ENCODE results near the gene ZC3H7A.
A peak's percentile ranks its signal among the peaks of the same experiment; 100 is the strongest.
"Not testable (repeated sequence)": the region's sequence is repeated elsewhere in the genome, so short reads cannot be mapped to it uniquely, and the experiment has no call there.

ZC3H7A gene

DNA sequence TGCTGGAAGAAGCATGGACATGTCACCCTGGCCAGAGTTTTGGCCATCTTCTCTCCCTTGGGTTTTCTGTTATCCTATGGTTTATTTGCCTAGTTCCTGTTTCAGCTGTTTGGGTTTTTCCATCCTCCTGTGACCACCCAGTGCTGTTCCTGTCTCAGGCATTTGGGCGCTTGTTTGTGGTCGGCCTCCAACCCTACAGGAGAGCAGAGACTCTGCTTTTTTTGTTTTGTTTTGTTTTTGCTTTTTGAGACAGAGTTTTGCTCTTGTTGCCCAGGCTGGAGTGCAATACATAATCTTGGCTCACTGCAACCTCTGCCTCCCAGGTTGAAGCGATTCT, 3.3 kb upstream of the ZC3H7A start:
- DNase-seq: no peak

DNA sequence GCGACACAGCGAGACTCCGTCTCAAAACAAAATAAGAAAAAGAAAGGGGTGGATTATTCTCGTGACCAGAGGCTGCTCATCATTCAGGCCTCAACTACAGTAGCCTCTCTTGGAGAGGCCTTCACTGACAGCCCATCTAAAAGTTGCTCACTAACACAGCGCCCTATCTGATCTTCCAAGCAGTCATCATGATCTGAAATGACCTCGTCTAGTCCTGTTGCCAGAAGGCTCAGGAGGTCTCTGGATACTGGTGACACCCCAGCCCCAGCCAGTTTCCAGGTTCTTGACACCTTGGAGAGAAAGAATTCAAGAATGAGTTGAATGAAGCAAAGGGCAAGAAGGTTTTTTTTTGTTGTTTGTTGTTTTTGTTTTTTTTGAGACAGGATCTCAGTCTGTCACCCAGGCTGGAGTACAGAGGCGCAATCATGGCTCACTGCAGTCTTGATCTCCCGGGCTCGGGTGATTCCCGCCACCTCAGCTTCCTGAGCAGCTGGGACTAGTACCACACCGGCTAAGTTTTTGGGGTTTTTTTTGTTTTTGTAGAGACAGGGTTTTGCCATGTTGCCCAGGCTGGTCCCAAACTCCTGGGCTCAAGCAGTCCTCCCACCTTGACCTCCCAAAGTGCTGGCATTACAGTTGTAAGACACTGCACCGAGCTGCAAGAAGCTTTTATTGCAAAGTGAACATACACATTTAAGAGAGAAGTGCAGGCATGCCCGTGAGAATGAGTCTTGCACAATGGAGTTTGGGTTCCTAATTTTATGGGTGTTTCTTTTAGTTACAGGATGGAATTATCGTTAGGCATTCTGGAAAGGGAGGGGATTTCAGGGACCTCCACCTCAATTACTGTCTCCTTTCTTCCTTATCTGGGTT, 2.7 kb upstream of the ZC3H7A start:
- peak; percentile 58 for DNase-seq

DNA sequence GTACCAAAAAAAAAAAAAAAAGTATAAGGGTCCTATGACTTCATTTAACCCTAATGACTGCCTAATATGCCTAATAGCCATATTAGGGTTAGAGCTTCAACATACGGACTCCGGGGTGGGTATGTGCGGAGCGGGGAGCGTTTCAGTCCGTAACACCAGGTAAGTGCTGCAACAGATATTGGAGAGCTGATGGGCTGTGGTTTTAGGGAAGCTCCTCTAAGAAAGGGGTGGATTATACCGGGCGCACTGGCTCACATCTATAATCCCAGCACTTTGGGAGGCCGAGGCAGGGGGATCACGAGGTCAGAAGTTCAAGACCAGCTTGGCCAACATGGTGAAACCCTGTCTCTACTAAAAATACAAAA, 1.9 kb upstream of the ZC3H7A start:
- no peak for DNase-seq

- DNase-seq: no peak
Observed at GRCh38 chr16:11797957-11798299, 870 bp upstream of the ZC3H7A start.

GRCh38 chr16:11796227-11797165, 562 bp downstream of the ZC3H7A start:
- DNase-seq: peak; percentile 41

DNA sequence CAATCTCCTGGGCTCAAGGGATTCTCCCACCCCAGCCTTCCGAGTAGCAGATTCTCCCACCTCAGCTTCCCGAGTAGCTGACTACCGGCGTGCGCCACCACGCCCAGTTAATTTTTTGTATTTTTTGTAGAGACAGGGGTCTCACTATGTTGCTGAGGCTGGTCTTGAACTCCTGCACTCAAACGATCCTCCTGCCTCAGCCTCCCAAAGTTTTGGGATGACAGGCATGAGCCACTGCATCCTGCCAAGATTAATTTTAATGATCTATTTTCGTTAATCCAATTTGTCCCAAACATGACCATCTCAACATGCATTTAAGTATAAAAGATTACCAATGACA, 1.2 kb downstream of the ZC3H7A start:
- no peak for DNase-seq

DNA sequence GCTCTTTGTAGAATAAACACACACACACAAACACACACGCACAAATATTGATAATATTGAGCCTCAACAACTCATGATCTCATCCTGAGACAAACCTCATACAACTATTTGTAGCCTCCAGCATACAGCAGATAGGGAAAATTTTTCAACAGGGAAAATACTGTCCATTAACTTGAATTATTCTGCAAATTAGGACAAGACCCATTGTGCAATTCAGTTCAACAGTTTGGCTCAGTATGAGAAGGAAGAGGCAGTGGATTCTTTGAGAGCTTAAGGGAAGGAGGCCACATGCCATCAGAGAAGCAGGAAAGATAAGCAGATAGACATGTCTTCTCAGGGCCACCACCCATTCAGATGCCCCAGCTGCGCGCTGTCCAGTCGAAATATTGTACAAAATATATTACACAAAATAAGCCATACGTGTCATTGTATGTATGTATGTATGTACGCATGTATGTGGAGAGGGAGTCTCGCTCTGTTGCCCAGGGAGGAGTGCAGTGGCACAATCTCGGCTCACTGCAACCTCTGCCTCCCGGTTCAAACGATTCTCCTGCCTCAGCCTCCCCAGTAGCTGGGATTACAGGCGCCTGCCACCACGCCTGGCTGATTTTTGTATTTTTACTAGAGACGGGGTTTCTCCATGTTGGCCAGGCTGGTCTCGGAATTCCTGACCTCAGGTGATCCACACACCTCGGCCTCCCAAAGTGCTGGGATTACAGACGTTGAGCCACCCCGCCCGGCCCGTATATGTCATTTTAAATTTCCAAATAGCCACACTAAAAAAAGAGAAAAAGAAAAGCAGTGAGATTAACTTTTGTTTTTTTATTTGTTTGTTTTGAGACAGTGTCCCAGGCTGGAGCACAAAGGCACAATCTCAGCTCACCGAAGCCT, 1.8 kb downstream of the ZC3H7A start:
- DNase-seq: no peak

- no peak for DNase-seq
Observed at GRCh38 chr16:11794447-11794846, 2.6 kb downstream of the ZC3H7A start.

GRCh38 chr16:11793840-11794239, 3.2 kb downstream of the ZC3H7A start:
- no peak for DNase-seq

GRCh38 chr16:11792410-11793241, 4.4 kb downstream of the ZC3H7A start:
- DNase-seq: no peak

DNA sequence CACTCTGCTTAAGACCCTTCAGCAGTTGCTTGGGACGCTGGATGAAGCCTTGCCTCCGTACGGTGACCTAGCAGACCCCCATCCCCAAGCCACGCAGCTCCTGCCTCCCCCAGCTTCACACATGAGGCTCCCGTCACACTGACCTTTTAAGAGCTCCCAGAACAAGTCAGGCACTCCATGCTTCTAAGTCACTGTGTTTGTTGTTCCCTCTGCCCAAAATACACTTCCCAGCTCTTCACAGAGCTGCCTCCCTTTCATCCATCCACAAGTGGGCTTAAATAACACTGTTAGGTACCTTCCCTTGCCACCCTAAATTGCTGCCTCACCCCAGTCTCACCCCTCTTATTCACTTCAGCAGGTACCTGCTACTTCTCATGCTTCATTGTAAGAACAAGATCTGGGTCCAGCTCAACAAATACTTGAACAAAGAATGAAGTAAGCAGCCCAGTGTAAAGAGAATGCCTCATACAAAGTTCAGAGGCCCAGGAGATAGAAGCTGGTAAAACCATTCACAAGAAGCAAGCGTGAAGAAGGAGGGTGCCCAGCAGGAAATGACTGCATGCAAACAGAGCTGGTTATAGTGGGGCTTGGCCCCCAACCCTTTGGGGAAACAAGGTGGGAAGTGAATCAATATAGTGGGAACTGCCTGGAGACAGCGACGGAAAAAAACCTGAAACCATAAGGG, 5.8 kb downstream of the ZC3H7A start:
- no peak for DNase-seq

DNA sequence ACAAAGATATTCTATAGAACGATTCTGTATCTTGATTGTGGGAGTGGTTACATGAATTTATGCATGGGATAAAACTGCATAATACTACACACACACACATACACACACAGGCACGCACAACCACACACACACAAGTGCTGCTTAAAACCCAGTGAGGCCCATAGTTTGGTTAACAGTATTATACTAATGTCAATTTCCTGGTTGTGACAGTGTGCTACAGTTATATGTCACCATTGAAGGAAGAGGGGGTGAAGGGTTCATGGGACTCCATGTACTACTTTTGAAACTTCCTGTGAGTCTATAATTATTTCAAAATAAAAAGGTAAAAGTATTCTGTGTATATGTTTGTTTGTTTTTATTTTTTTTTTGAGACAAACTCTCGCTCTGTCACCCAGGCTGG, 8.1 kb downstream of the ZC3H7A start:
- no peak for DNase-seq

DNA sequence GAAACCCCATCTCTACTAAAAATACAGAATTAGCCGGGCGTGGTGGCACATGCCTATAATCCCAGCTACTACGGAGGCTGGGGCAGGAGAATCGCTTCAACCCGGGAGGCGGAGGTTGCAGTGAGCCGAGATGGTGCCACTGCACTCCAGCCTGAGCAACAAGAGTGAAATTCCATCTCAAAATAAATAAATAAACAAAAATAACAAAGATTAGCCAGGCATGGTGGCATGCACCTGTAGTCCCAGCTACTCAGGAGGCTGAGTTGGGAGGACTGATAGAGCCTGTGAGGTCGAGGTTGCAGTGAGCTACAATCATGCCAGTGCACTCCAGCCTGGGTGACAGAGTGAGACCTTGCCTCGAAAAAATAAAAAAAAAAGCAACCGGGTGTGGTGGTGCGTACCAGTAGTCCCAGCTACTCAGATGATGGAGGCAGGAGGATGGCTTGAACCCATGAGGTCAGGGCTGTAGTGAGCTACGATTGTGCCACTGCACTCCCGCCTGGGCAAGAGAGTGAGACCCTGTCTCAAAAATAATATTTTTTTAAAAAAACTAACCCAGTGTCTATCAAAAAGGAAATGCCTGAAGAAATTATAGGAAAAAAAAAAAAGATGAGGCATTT, 12.0 kb downstream of the ZC3H7A start:
- DNase-seq: not testable (repeated sequence)

DNA sequence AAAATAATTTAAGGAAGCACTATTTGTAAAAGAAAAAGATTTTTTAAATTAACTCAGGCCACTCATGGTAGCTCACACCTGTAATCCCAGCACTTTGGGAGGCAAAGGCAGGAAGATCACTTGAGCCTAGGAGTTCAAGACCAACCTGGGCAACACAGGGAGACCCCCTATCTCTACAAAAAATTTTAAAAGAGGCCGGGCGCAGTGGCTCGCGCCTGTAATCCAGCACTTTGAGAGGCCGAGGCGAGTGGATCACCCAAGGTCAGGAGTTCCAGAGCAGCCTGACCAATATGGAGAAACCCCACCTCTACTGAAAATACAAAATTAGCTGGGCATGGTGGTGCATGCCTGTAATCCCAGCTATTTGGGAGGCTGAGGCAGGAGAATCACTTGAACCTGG, 12.7 kb downstream of the ZC3H7A start:
- DNase-seq: not testable (repeated sequence)

- no peak for DNase-seq
Observed at GRCh38 chr16:11784038-11784369, 13.1 kb downstream of the ZC3H7A start.

GRCh38 chr16:11783319-11784037, 13.6 kb downstream of the ZC3H7A start:
- peak; percentile 85 for DNase-seq

DNA sequence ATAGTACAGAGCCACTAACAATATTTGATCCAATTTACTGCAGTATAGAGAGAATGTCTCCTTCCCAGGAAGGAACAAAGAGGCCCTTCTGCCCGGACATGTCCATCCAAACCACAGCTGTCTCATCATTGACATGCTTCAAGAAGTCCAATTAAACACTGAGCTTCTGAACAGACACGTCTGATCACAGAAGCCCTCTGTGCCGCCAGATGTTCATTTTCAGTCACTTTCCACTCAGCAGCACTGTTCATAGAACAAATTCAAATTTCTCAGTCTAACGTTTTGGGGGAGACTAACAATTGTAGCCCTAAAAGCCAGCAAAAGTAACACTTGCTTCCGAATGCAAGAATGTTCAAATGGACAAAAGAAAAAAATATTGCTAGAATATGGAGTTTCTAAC, 15.3 kb downstream of the ZC3H7A start:
- DNase-seq: no peak

DNA sequence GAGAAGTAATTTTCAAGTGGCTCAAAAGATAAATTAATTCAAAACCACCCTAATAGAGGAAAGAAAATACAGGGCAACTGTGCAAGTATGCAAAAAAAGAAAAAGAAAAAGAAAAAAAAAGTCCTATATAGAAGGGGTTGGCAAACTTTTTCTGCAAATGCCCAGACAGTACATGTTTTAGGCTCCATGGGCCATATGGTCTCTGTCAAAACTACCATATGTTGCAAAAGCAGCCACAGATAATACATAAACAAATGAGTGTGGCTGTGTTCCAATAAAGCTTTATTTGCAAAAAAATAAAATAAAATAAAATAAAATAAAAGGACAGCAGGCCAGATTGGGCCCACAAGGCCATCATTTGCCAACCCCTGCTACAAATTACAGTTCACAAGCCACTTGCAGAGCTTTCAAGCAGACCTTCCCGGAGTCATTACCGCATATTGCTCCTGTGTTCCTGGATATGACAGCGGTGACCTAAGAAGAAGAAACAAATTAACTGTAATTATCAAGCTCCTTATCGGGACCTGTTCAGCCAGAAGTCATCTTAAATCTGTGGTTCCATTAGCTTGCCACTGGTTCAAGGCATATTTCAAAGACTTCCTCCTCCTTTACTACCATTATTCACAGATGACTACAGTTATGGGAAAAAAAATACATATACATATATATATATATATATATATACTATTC, 15.9 kb downstream of the ZC3H7A start:
- no peak for DNase-seq

DNA sequence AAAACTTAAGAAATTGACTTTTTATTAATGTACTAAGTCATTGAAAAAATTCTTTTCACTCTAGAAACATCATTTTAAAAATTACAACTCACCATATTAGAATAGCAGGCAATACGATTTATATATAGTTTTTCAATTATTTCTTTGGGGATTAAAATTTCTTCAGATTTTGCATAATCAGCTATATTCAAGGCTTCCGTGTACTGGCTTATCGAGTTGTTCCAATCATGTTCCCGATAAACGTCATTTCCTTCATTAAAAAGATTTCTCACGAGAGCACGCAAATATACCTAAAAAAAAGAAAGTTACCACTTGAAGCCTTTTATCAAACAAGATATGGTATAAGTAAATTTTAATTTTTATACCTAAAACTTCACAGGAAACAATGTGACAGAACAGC, 18.0 kb downstream of the ZC3H7A start:
- DNase-seq: no peak

- no peak for DNase-seq
Observed at GRCh38 chr16:11774065-11774626, 22.9 kb downstream of the ZC3H7A start.
